CD14-positive monocyte (primary cell): Measurements from ENCODE around the gene TECPR1. TPM values are rescaled to one million over a fixed set of nuclear protein-coding genes. Genes with fewer than 3 reads are reported as not detected.

Experiments used
- DNase-seq, 3 donors: peaks; one replicate each; pipeline ENCODE4 v3.0.0-alpha.2; 2011 to 2022
- H2AFZ ChIP-seq: 2 replicates; pipeline ENCODE4 v1.6.0; 2012; ENCODE audit warnings: mild to moderate bottlenecking, low read depth, low read length, inconsistent platforms; ENCODE audit not compliant: insufficient read depth, poor library complexity, severe bottlenecking
- H3K27ac ChIP-seq, 2 donors: 1 replicate in 1 of 2; 2 replicates in 1 of 2; pipeline ENCODE4 v1.5.1; 2012 to 2013; ENCODE audit warnings: low read length in 2 of 2, control low read depth in 1 of 2, inconsistent platforms in 1 of 2, low read depth in 1 of 2, mild to moderate bottlenecking in 1 of 2
- H3K27me3 ChIP-seq, 2 donors: one replicate each; pipeline versions ENCODE4 v1.6.0 to v1.6.1; 2011 to 2013; ENCODE audit warnings: low read length in 2 of 2; ENCODE audit not compliant: control insufficient read depth in 2 of 2, insufficient read depth in 2 of 2
- H3K36me3 ChIP-seq, 2 donors: replicated peaks in 1 of 2; 1 replicate in 1 of 2; 2 replicates in 1 of 2; pipeline versions ENCODE4 v1.5.1 to v1.6.1; 2012 to 2013; ENCODE audit warnings: low read length in 2 of 2, control low read depth in 1 of 2, inconsistent platforms in 1 of 2, mild to moderate bottlenecking in 1 of 2; ENCODE audit not compliant: insufficient read depth in 2 of 2, control insufficient read depth in 1 of 2
- H3K4me1 ChIP-seq, 2 donors: 1 replicate in 1 of 2; 2 replicates in 1 of 2; pipeline versions ENCODE4 v1.5.1 to v1.6.1; 2012 to 2013; ENCODE audit warnings: low read length in 2 of 2, control low read depth in 1 of 2, inconsistent platforms in 1 of 2, mild to moderate bottlenecking in 1 of 2, moderate library complexity in 1 of 2; ENCODE audit not compliant: insufficient read depth in 2 of 2, control insufficient read depth in 1 of 2
- H3K4me2 ChIP-seq: replicated peaks from 2 replicates; pipeline ENCODE3; 2012; ENCODE audit warnings: low read length, moderate library complexity, mild to moderate bottlenecking; ENCODE audit not compliant: poor library complexity, severe bottlenecking; ENCODE audit errors: extremely low read depth
- H3K4me3 ChIP-seq, 3 experiments: fragments of 200-600 bp in 1 of 3; sonication (generic) in 1 of 3; replicated peaks in 1 of 3; 1 replicate in 2 of 3; 2 replicates in 1 of 3; pipeline ENCODE4 v1.5.1; 2011 to 2013; ENCODE audit warnings: low read length in 3 of 3, mild to moderate bottlenecking in 3 of 3, control low read depth in 2 of 3, low read depth in 2 of 3, inconsistent platforms in 1 of 3, moderate library complexity in 1 of 3
- H3K79me2 ChIP-seq: 2 replicates; pipeline ENCODE4 v1.6.0; 2012; ENCODE audit warnings: mild to moderate bottlenecking, control low read depth, inconsistent platforms, low read length, moderate library complexity; ENCODE audit not compliant: insufficient read depth
- H3K9ac ChIP-seq: 2 replicates; pipeline ENCODE4 v1.6.0; 2017; ENCODE audit warnings: low read length, mild to moderate bottlenecking; ENCODE audit not compliant: insufficient read depth, poor library complexity, severe bottlenecking
- H3K9me3 ChIP-seq, 2 donors: replicated peaks in 1 of 2; 1 replicate in 1 of 2; 2 replicates in 1 of 2; pipeline versions ENCODE4 v1.5.1 to v1.6.1; 2012 to 2013; ENCODE audit warnings: low read length in 2 of 2, control low read depth in 1 of 2; ENCODE audit not compliant: control insufficient read depth in 1 of 2, insufficient read depth in 1 of 2
- H4K20me1 ChIP-seq: 2 replicates; pipeline ENCODE4 v1.6.0; 2012; ENCODE audit warnings: mild to moderate bottlenecking, low read length, control low read depth, moderate library complexity; ENCODE audit not compliant: insufficient read depth
- H3K27ac Mint-ChIP-seq, 7 donors: one replicate each; pipeline ENCODE4 v1.8.0; 2020; ENCODE audit warnings: mild to moderate bottlenecking in 7 of 7, mixed read lengths in 7 of 7, moderate library complexity in 6 of 7, inconsistent platforms in 2 of 7
- H3K27me3 Mint-ChIP-seq, 3 donors: one replicate each; pipeline ENCODE4 v1.8.0; 2021 to 2022; ENCODE audit warnings: low read depth in 3 of 3, mild to moderate bottlenecking in 3 of 3, mixed read lengths in 3 of 3, moderate library complexity in 3 of 3, inconsistent platforms in 1 of 3
- H3K36me3 Mint-ChIP-seq, 2 donors: one replicate each; pipeline ENCODE4 v1.8.0; 2020; ENCODE audit warnings: mixed read lengths in 2 of 2, inconsistent platforms in 1 of 2, mild to moderate bottlenecking in 1 of 2
- H3K4me1 Mint-ChIP-seq: one replicate; pipeline ENCODE4 v1.8.0; 2020; ENCODE audit warnings: mild to moderate bottlenecking, mixed read lengths
- H3K4me3 Mint-ChIP-seq, 2 donors: one replicate each; pipeline ENCODE4 v1.8.0; 2020; ENCODE audit warnings: mild to moderate bottlenecking in 2 of 2, mixed read lengths in 2 of 2, moderate library complexity in 1 of 2
- H3K9me3 Mint-ChIP-seq, 7 donors: one replicate each; pipeline ENCODE4 v1.8.0; 2020 to 2022; ENCODE audit warnings: mixed read lengths in 7 of 7, mild to moderate bottlenecking in 6 of 7, moderate library complexity in 6 of 7, inconsistent platforms in 2 of 7
- WGBS: methylation state at CpG from one replicate; pipeline ENCODE4 v1.1.5; 2013; ENCODE audit warnings: missing lambda C conversion rate; ENCODE audit not compliant: insufficient coverage; 5-methylcytosine and 5-hydroxymethylcytosine counted together
- intact Hi-C, 2 donors: fragments of 100-400 bp; cut with micrococcal nuclease; formaldehyde crosslinking; loops; one replicate each; pipeline versions ENCODE4 v1.15.0 to v1.15.1; 2023
- polyA plus RNA-seq, 3 donors: library from polyadenylated mRNA; depleted of rRNA in 1 of 3; unstranded in 2 of 3; stranded (reverse) in 1 of 3; fragments of 300-500 nt in 2 of 3; fragments of >200 nt in 1 of 3; fragmentation: Illumina TruSeq in 2 of 3; gene quantifications; 1 replicate in 2 of 3; 2 replicates in 1 of 3; pipeline ENCODE4 v1.2.3, GENCODE V29; 2012 to 2021
- TF ChIP-seq, protein P1 (sequence below): fragments of 200-600 bp; IDR thresholded peaks from one replicate; pipeline ENCODE4 v1.8.0; 2022; ENCODE audit warnings: antibody characterized with exemption, mild to moderate bottlenecking

The TECPR1 gene
- polyA plus RNA-seq, 3 donors: 5.7 to 20.0 (median 10.2) TPM

DNA sequence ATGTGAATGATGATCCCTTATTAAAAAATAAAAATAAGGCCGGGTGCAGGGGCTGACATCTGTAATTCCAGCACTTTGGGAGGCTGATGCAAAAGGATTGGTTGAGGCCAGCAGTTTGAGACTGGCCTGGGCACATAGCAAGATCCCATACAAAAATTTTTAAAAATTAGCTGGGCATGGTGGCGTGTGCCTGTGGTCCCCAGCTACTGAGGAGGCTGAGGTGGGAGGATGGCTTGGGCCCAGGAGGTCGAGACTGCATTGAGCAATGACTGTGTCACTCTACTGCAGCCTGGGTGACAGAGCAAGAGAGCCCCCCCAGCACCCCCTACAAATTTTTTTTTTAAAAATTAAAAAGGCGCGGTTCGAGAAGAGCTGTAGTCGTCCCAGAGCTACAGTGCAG lies 28.3 kb upstream of the TECPR1 start:
- peaks cover 31% of the 10 kb centered on the region for H4K20me1 ChIP-seq
- Mint-ChIP-seq H3K4me3 (peak overlapping the region; percentile 84 to 88), H3K27me3 (peaks cover 0 to 2% (median 0%) of the 10 kb centered on the region in 3 donors), H3K36me3 (peaks cover 19 to 31% of the 10 kb centered on the region in 2 donors), H3K4me1 (peaks cover 51% of the 10 kb centered on the region), H3K27ac (peak overlapping the region; percentile 93 to 97 (median 96)), H3K9me3 (no peaks in the 10 kb centered on the region)
- peak overlapping the region; percentile 98 for H3K4me2 ChIP-seq
- H2AFZ ChIP-seq: no peak overlapping the region
- no peaks in the 10 kb centered on the region for H3K27me3 ChIP-seq
- TF ChIP-seq, protein P1, sequence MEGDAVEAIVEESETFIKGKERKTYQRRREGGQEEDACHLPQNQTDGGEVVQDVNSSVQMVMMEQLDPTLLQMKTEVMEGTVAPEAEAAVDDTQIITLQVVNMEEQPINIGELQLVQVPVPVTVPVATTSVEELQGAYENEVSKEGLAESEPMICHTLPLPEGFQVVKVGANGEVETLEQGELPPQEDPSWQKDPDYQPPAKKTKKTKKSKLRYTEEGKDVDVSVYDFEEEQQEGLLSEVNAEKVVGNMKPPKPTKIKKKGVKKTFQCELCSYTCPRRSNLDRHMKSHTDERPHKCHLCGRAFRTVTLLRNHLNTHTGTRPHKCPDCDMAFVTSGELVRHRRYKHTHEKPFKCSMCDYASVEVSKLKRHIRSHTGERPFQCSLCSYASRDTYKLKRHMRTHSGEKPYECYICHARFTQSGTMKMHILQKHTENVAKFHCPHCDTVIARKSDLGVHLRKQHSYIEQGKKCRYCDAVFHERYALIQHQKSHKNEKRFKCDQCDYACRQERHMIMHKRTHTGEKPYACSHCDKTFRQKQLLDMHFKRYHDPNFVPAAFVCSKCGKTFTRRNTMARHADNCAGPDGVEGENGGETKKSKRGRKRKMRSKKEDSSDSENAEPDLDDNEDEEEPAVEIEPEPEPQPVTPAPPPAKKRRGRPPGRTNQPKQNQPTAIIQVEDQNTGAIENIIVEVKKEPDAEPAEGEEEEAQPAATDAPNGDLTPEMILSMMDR: no peak
- peak overlapping the region; percentile 95 to 97 for H3K27ac ChIP-seq
- intact Hi-C loops: loop anchor here (5.0 to 10.0 kb wide), 2 partner anchors 148 to 525 kb away; no protein-coding TSS in a partner anchor
- H3K9me3 ChIP-seq: no peaks in the 10 kb centered on the region
- DNase-seq: no peak
- H3K36me3 ChIP-seq: peaks cover 0 to under 1% of the 10 kb centered on the region in 2 donors
- peak overlapping the region; percentile 74 for H3K9ac ChIP-seq
- H3K4me3 ChIP-seq: peak overlapping the region; percentile 66 to 85 (median 67)
- WGBS: 100% methylated on average over 1 of the region's 7 CpGs
- H3K4me1 ChIP-seq: peaks cover 45 to 61% of the 10 kb centered on the region in 2 donors
- H3K79me2 ChIP-seq: peaks cover 40% of the 10 kb centered on the region

DNA sequence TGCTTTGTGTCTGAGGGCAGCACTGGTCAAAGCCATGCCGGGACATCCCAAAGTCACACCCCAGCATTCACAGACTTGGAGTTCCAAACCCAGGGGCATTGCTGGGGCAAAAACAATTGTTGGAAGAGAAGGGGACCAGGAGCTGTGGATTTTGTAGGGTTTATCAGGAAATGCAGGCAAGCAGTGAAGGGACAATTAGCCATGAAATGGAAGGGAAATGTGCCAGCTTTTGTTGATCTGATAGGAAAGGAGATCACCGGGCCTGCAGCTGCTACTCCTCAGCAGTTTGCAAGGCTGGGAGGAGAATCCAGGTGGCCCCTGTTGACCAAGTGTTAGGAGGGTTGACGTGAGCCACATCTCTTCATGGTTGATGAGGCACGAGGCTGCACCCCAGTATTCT lies 26.9 kb upstream of the TECPR1 start:
- peaks cover 46 to 59% of the 10 kb centered on the region in 2 donors for H3K4me1 ChIP-seq
- no peak overlapping the region for H3K9ac ChIP-seq
- DNase-seq: no peak
- no peak overlapping the region for H3K27ac ChIP-seq
- intact Hi-C loops: no loop called here
- H3K27ac Mint-ChIP-seq: peak overlapping the region in 1 of 7 donors; percentile 31
- peaks cover 45% of the 10 kb centered on the region for H3K4me1 Mint-ChIP-seq
- H3K27me3 ChIP-seq: no peaks in the 10 kb centered on the region
- H3K36me3 ChIP-seq: no peaks in the 10 kb centered on the region
- no peak overlapping the region for H2AFZ ChIP-seq
- 100% methylated on average over 3 of the region's 4 CpGs for WGBS
- peaks cover 14 to 24% of the 10 kb centered on the region in 2 donors for H3K36me3 Mint-ChIP-seq
- H3K27me3 Mint-ChIP-seq: peaks cover 0 to 2% (median 0%) of the 10 kb centered on the region in 3 donors
- peaks cover 17% of the 10 kb centered on the region for H4K20me1 ChIP-seq
- no peaks in the 10 kb centered on the region for H3K9me3 Mint-ChIP-seq
- no peaks in the 10 kb centered on the region for H3K9me3 ChIP-seq
- H3K4me3 ChIP-seq: no peak overlapping the region
- TF ChIP-seq, protein P1: no peak
- H3K79me2 ChIP-seq: peaks cover 27% of the 10 kb centered on the region
- no peak overlapping the region for H3K4me2 ChIP-seq
- no peak overlapping the region for H3K4me3 Mint-ChIP-seq
